IPS DF 6.9 (cell line): Measurements from ENCODE around the gene CDH4.

Experiments used
- DNase-seq: peaks from one replicate; pipeline ENCODE4 v3.0.0-alpha.2; 2013; ENCODE audit warnings: low read depth, low spot score
- H3K27ac ChIP-seq: one replicate; pipeline ENCODE4 v1.5.1; 2013; ENCODE audit warnings: low read length, control low read depth
- H3K27me3 ChIP-seq: 2 replicates; pipeline ENCODE4 v1.6.1; 2013; ENCODE audit warnings: mild to moderate bottlenecking, low read length; ENCODE audit not compliant: control insufficient read depth, insufficient read depth
- H3K36me3 ChIP-seq: 2 replicates; pipeline ENCODE4 v1.6.1; 2013; ENCODE audit warnings: low read length; ENCODE audit not compliant: control insufficient read depth, insufficient read depth
- H3K4me1 ChIP-seq: 2 replicates; pipeline ENCODE4 v1.6.1; 2013; ENCODE audit warnings: low read length; ENCODE audit not compliant: control insufficient read depth, insufficient read depth
- H3K4me3 ChIP-seq: 2 replicates; pipeline ENCODE4 v1.5.1; 2013; ENCODE audit warnings: mild to moderate bottlenecking, low read length
- H3K9me3 ChIP-seq: 2 replicates; pipeline ENCODE4 v1.6.1; 2013; ENCODE audit warnings: low read length, inconsistent platforms; ENCODE audit not compliant: control insufficient read depth, insufficient read depth
- WGBS: extraction: QIAGEN DNeasy Blood & Tissue Kit; methylation state at CpG from one replicate; pipeline ENCODE4 v1.1.7; 2013; ENCODE audit warnings: mixed read lengths, missing lambda C conversion rate; ENCODE audit not compliant: insufficient read length, insufficient coverage; 5-methylcytosine and 5-hydroxymethylcytosine counted together

Gene CDH4

DNA sequence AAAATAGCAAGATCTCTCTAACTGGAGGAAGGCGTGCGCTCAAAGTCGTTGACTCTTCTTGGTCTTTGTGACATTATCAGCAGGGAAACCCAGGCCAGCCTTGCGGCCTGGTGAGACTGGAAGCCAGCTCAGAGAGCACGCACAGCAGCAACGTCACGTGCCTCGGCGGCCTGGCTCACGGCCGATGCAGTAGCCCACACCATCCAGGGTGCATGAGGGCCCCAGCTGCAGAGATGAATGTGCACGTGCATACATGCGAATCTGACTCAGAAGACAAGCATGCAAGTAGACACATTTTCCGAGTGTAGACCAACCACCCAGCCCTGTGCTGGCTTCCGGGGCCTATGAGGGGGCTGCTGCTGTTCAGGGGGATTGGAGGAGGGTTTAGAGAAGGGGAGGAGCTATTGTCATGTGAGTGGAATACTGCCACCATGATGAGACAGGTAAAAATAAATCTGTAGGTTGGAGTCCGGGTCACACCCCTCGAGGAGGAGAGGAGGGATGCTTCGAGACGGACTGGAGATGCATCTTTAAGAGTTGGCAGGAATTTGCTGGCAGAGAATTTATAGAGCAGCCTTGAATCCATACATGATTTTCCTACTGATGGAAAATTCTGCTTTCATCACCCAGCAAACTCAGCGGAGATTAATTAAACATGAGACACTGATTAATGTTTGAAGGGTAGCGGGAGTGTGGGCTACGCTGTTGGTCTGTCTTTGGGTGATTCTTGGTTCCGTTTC is 388.2 kb downstream of the CDH4 start:
- H3K4me1 ChIP-seq: peaks cover 9% of the 10 kb centered on the region
- no peaks in the 10 kb centered on the region for H3K36me3 ChIP-seq
- no peaks in the 10 kb centered on the region; the same call in 1 of the 2 replicates for H3K9me3 ChIP-seq
- DNase-seq: no peak
- no CpG with 5 or more reads among the region's 23 CpGs for WGBS
- no peak overlapping the region for H3K27ac ChIP-seq
- no peak overlapping the region for H3K4me3 ChIP-seq
- no peaks in the 10 kb centered on the region for H3K27me3 ChIP-seq

DNA sequence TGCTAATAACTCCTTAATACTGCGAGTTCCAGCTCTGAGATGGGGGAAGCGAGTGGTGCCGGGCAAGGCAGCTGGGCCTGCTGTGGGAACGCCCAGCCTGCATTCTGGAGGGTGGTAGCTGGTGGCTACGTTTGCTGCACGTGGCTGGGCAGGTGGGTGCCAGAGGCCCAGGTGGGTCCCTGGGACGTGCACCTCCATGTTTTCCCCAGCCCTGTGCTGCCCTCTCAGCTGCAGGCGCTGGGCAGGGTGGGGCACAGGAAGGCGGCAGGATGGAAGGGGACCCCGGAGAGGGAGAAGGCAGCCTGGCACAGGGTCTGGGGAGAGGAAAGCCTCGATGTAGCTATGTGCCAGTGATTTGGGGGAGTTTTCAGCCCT is 388.8 kb downstream of the CDH4 start:
- H3K27ac ChIP-seq: no peak overlapping the region
- no peak for DNase-seq
- no peaks in the 10 kb centered on the region; the same call in 1 of the 2 replicates for H3K9me3 ChIP-seq
- H3K36me3 ChIP-seq: no peaks in the 10 kb centered on the region
- peaks cover 7% of the 10 kb centered on the region for H3K4me1 ChIP-seq
- H3K27me3 ChIP-seq: no peaks in the 10 kb centered on the region
- WGBS: no CpG with 5 or more reads among the region's 11 CpGs
- H3K4me3 ChIP-seq: no peak overlapping the region

- no peak overlapping the region for H3K4me3 ChIP-seq
- no peaks in the 10 kb centered on the region for H3K4me1 ChIP-seq
- DNase-seq: no peak
- H3K36me3 ChIP-seq: no peaks in the 10 kb centered on the region
- no peaks in the 10 kb centered on the region for H3K27me3 ChIP-seq
- no CpG with 5 or more reads among the region's 12 CpGs for WGBS
- H3K9me3 ChIP-seq: no peaks in the 10 kb centered on the region; the same call in 1 of the 2 replicates
- H3K27ac ChIP-seq: no peak overlapping the region
Measured at GRCh38 chr20:61643656-61644377, 391.8 kb downstream of the CDH4 start.

GRCh38 chr20:61644378-61645076 is 392.5 kb downstream of the CDH4 start:
- no peaks in the 10 kb centered on the region for H3K36me3 ChIP-seq
- H3K4me3 ChIP-seq: no peak overlapping the region
- DNase-seq: no peak
- no peak overlapping the region for H3K27ac ChIP-seq
- no CpG with 5 or more reads among the region's 25 CpGs for WGBS
- no peaks in the 10 kb centered on the region; the same call in 1 of the 2 replicates for H3K9me3 ChIP-seq
- no peaks in the 10 kb centered on the region; the same call in 1 of the 2 replicates for H3K27me3 ChIP-seq
- H3K4me1 ChIP-seq: no peaks in the 10 kb centered on the region

GRCh38 chr20:61645732-61646131 is 393.7 kb downstream of the CDH4 start:
- Histone ChIP-seq H3K27ac (no peak overlapping the region), H3K27me3 (no peaks in the 10 kb centered on the region; the same call in 1 of the 2 replicates), H3K4me1 (no peaks in the 10 kb centered on the region), H3K4me3 (no peak overlapping the region), H3K36me3 (no peaks in the 10 kb centered on the region), H3K9me3 (no peaks in the 10 kb centered on the region; the same call in 1 of the 2 replicates)
- DNase-seq: no peak
- no CpG with 5 or more reads among the region's 1 CpG for WGBS

GRCh38 chr20:61646453-61646852 is 394.4 kb downstream of the CDH4 start:
- no peak for DNase-seq
- no peaks in the 10 kb centered on the region; the same call in 1 of the 2 replicates for H3K27me3 ChIP-seq
- no peak overlapping the region for H3K27ac ChIP-seq
- no peak overlapping the region for H3K4me3 ChIP-seq
- no CpG with 5 or more reads among the region's 8 CpGs for WGBS
- H3K4me1 ChIP-seq: no peaks in the 10 kb centered on the region
- H3K9me3 ChIP-seq: no peaks in the 10 kb centered on the region; the same call in 1 of the 2 replicates
- H3K36me3 ChIP-seq: no peaks in the 10 kb centered on the region; the same call in 1 of the 2 replicates

DNA sequence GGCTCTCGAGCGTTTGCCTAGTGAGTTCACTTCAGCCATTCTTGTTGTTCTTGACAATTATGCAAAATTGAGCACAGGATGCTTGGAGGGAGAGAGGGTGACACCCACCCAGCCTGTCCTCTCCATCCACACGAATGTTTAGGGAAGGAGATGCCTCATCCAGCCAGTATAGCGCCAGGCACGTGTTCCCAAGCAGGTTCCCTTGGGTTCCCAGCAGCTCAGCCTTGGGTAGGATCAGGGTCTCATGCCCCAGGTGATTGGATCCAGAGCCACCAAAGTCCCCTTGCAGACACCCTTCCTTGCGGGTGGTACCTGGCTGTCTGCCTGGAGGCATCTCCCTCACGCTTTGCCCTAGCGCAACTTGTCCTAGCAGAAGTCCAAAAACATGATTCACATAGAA is 394.9 kb downstream of the CDH4 start:
- Histone ChIP-seq H3K4me3 (no peak overlapping the region), H3K4me1 (no peaks in the 10 kb centered on the region), H3K36me3 (no peaks in the 10 kb centered on the region; the same call in 1 of the 2 replicates), H3K27me3 (no peaks in the 10 kb centered on the region; the same call in 1 of the 2 replicates), H3K27ac (no peak overlapping the region), H3K9me3 (no peaks in the 10 kb centered on the region; the same call in 1 of the 2 replicates)
- no CpG with 5 or more reads among the region's 8 CpGs for WGBS
- DNase-seq: no peak

- no CpG with 5 or more reads among the region's 8 CpGs for WGBS
- no peaks in the 10 kb centered on the region; the same call in 1 of the 2 replicates for H3K36me3 ChIP-seq
Measured at GRCh38 chr20:61647702-61648101, 395.6 kb downstream of the CDH4 start.

GRCh38 chr20:61649105-61649859 is 397.2 kb downstream of the CDH4 start:
- no peak for DNase-seq
- WGBS: no CpG with 5 or more reads among the region's 25 CpGs
- H3K9me3 ChIP-seq: no peaks in the 10 kb centered on the region
- no peak overlapping the region for H3K27ac ChIP-seq
- H3K36me3 ChIP-seq: no peaks in the 10 kb centered on the region; the same call in 1 of the 2 replicates
- H3K4me3 ChIP-seq: no peak overlapping the region
- no peaks in the 10 kb centered on the region; the same call in 1 of the 2 replicates for H3K27me3 ChIP-seq
- no peaks in the 10 kb centered on the region for H3K4me1 ChIP-seq

More at GRCh38 chr20:61647702-61648101, 395.6 kb downstream of the CDH4 start:
- Histone ChIP-seq H3K4me3 (no peak overlapping the region), H3K27ac (no peak overlapping the region), H3K9me3 (no peaks in the 10 kb centered on the region; the same call in 1 of the 2 replicates), H3K27me3 (no peaks in the 10 kb centered on the region; the same call in 1 of the 2 replicates), H3K4me1 (no peaks in the 10 kb centered on the region)
- DNase-seq: no peak

DNA sequence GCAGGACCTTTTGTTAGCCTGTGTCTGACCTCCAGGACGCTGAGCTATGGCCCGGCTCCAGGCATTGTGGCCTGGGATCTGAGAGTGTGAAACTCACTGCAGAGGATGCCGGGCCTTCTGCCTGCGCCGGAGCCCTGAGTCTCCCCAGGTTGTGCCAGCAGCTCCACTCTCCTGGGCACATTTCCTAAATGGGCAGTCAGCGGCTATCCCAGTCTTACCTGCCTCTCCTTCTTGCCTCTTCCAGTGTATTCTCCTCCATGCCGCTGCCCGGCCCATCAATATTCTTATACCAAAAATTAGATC is 397.8 kb downstream of the CDH4 start:
- no peaks in the 10 kb centered on the region; the same call in 1 of the 2 replicates for H3K27me3 ChIP-seq
- WGBS: no CpG with 5 or more reads among the region's 8 CpGs

More for the DNA sequence above, 397.8 kb downstream of the CDH4 start:
- Histone ChIP-seq H3K9me3 (no peaks in the 10 kb centered on the region), H3K4me1 (no peaks in the 10 kb centered on the region), H3K4me3 (no peak overlapping the region), H3K36me3 (no peaks in the 10 kb centered on the region; the same call in 1 of the 2 replicates), H3K27ac (no peak overlapping the region)
- DNase-seq: no peak
